Stimulated activated CD4-positive, alpha-beta T cell treated with anti-CD3 and anti-CD28 coated beads, TNF-alpha, amount 100 ng/mL, for 48 hours (primary cell): ENCODE data around the gene APOBEC3B.
"Not testable (repeated sequence)": the region's sequence is repeated elsewhere in the genome, so short reads cannot be mapped to it uniquely, and the experiment has no call there.

Experiments used
- DNase-seq, 3 donors: peaks; one replicate each; pipeline ENCODE4 v3.0.0-alpha.2; 2020; ENCODE audit warnings: low read depth in 3 of 3

Gene APOBEC3B

GRCh38 chr22:38981992-38982927 lies at the start of gene APOBEC3B:
APOBEC3B (plus strand) TSS chr22:38982347; CDS start chr22:38982454, 107 bp downstream.
- DNase-seq = peak in 2 of 3 donors; percentile 41 to 55

- no peak for DNase-seq
Observed at GRCh38 chr22:38935023-38935422, 47.1 kb upstream of the APOBEC3B start.

GRCh38 chr22:38935616-38936015 lies 46.5 kb upstream of the APOBEC3B start:
- no peak for DNase-seq

GRCh38 chr22:38936562-38936961 lies 45.6 kb upstream of the APOBEC3B start:
- DNase-seq = no peak

- DNase-seq = no peak
Observed at GRCh38 chr22:38937036-38937435, 45.1 kb upstream of the APOBEC3B start.

GRCh38 chr22:38937541-38937940 lies 44.6 kb upstream of the APOBEC3B start:
- DNase-seq = no peak

GRCh38 chr22:38938221-38938620 lies 43.9 kb upstream of the APOBEC3B start:
- no peak for DNase-seq

- DNase-seq = no peak
Observed at GRCh38 chr22:38938925-38939324, 43.2 kb upstream of the APOBEC3B start.

GRCh38 chr22:38940811-38941384 lies 41.2 kb upstream of the APOBEC3B start:
- DNase-seq = no peak

GRCh38 chr22:38941488-38941987 lies 40.6 kb upstream of the APOBEC3B start:
- DNase-seq = peak; percentile 58 to 80 (median 70)

- no peak for DNase-seq
Observed at GRCh38 chr22:38942702-38943101, 39.4 kb upstream of the APOBEC3B start.

- no peak for DNase-seq
Observed at GRCh38 chr22:38943201-38943600, 38.9 kb upstream of the APOBEC3B start.

- DNase-seq = no peak
Observed at GRCh38 chr22:38943882-38944281, 38.3 kb upstream of the APOBEC3B start.

- no peak for DNase-seq
Observed at GRCh38 chr22:38944653-38945052, 37.5 kb upstream of the APOBEC3B start.

- not testable (repeated sequence) for DNase-seq
Observed at GRCh38 chr22:38945706-38946338, 36.3 kb upstream of the APOBEC3B start.

- DNase-seq = no peak
Observed at GRCh38 chr22:38946771-38947170, 35.4 kb upstream of the APOBEC3B start.

- DNase-seq = peak in 1 of 3 donors; percentile 47
Observed at GRCh38 chr22:38947321-38948140, 34.6 kb upstream of the APOBEC3B start.

- DNase-seq = no peak
Observed at GRCh38 chr22:38948181-38948940, 33.8 kb upstream of the APOBEC3B start.

- no peak for DNase-seq
Observed at GRCh38 chr22:38949889-38950405, 32.2 kb upstream of the APOBEC3B start.

- no peak for DNase-seq
Observed at GRCh38 chr22:38950527-38951295, 31.4 kb upstream of the APOBEC3B start.
